GM23338 (cell line): ENCODE data around the gene NT5C. TPM values are rescaled to one million over a fixed set of nuclear protein-coding genes. Genes with fewer than 3 reads are reported as not detected.

Experiments
- ATAC-seq: fragments of 200-7000 bp; cut with Tn5 transposase; 3 replicates; pipeline ENCODE4 v1.9.1; 2020
- DNase-seq: peaks from one replicate; pipeline ENCODE4 v3.0.0-alpha.2; 2015; ENCODE audit warnings: low spot score
- H2AFZ ChIP-seq: fragments of 200-600 bp; sonication (generic); 2 replicates; pipeline ENCODE4 v1.8.0; 2016; ENCODE audit warnings: antibody characterized with exemption, mild to moderate bottlenecking, moderate library complexity
- H3F3A ChIP-seq: fragments of 200-600 bp; sonication (generic); replicated peaks from 2 replicates; pipeline ENCODE4 v1.8.0; 2017; ENCODE audit warnings: antibody characterized with exemption, mixed run types, low read depth
- H3K27ac ChIP-seq: fragments of 200-600 bp; sonication (generic); 2 replicates; pipeline ENCODE4 v1.6.1; 2016; ENCODE audit warnings: low read depth
- H3K27me3 ChIP-seq: fragments of 200-600 bp; sonication (generic); 2 replicates; pipeline ENCODE4 v1.8.0; 2016; ENCODE audit warnings: mild to moderate bottlenecking, mixed run types, moderate library complexity; ENCODE audit not compliant: insufficient read depth
- H3K36me3 ChIP-seq: fragments of 200-600 bp; sonication (generic); 2 replicates; pipeline ENCODE4 v1.8.0; 2016; ENCODE audit warnings: mild to moderate bottlenecking; ENCODE audit not compliant: insufficient read depth
- H3K4me1 ChIP-seq: fragments of 200-600 bp; sonication (generic); 2 replicates; pipeline ENCODE4 v1.8.0; 2016; ENCODE audit warnings: mild to moderate bottlenecking, moderate library complexity; ENCODE audit not compliant: insufficient read depth
- H3K4me2 ChIP-seq: fragments of 200-600 bp; sonication (generic); 2 replicates; pipeline ENCODE4 v1.7.1; 2017; ENCODE audit warnings: mixed run types
- H3K4me3 ChIP-seq: fragments of 200-600 bp; sonication (generic); 2 replicates; pipeline ENCODE4 v1.6.1; 2016; ENCODE audit warnings: mixed run types
- H3K79me2 ChIP-seq: fragments of 200-600 bp; sonication (generic); replicated peaks from 2 replicates; pipeline ENCODE4 v1.8.0; 2017; ENCODE audit warnings: mild to moderate bottlenecking; ENCODE audit not compliant: insufficient read depth
- H3K9me2 ChIP-seq: fragments of 200-600 bp; sonication (generic); 2 replicates; pipeline ENCODE4 v1.8.0; 2017; ENCODE audit not compliant: insufficient read depth
- H4K20me1 ChIP-seq: fragments of 200-600 bp; sonication (generic); replicated peaks from 2 replicates; pipeline ENCODE4 v1.8.0; 2017; ENCODE audit warnings: mild to moderate bottlenecking; ENCODE audit not compliant: insufficient read depth
- H3K27ac Mint-ChIP-seq: 2 replicates; pipeline ENCODE4 v1.8.0; 2020; ENCODE audit warnings: inconsistent platforms, mild to moderate bottlenecking, moderate library complexity, mixed read lengths
- H3K27me3 Mint-ChIP-seq: 3 replicates; pipeline ENCODE4 v1.8.0; 2022; ENCODE audit warnings: low read depth, mild to moderate bottlenecking, moderate library complexity, mixed read lengths, inconsistent platforms; ENCODE audit not compliant: insufficient read depth, poor library complexity
- H3K36me3 Mint-ChIP-seq: 3 replicates; pipeline ENCODE4 v1.8.0; 2021; ENCODE audit warnings: low read depth, mild to moderate bottlenecking, inconsistent platforms, moderate library complexity, mixed read lengths
- H3K4me1 Mint-ChIP-seq: 3 replicates; pipeline ENCODE4 v1.8.0; 2020; ENCODE audit warnings: mild to moderate bottlenecking, inconsistent platforms, mixed read lengths
- H3K4me3 Mint-ChIP-seq: 3 replicates; pipeline ENCODE4 v1.8.0; 2021; ENCODE audit warnings: moderate library complexity, mild to moderate bottlenecking, inconsistent platforms, mixed read lengths
- H3K9me3 Mint-ChIP-seq: 3 replicates; pipeline ENCODE4 v1.8.0; 2020; ENCODE audit warnings: moderate library complexity, mild to moderate bottlenecking, inconsistent platforms, mixed read lengths
- CREB1 ChIP-seq: fragments of 250-450 bp; sonication (Bioruptor Pico); IDR thresholded peaks from 2 replicates; pipeline ENCODE4 v1.5.0; 2020; ENCODE audit warnings: low read depth, mild to moderate bottlenecking, moderate library complexity
- CTCF ChIP-seq, 2 experiments: fragments of 200-600 bp in 1 of 2; sonication (generic) in 1 of 2; conservative IDR thresholded peaks; 2 replicates each; pipeline versions ENCODE4 v1.5.1 to v1.6.1; 2016 to 2017; ENCODE audit warnings: antibody characterized with exemption in 2 of 2, low read depth in 2 of 2, mild to moderate bottlenecking in 2 of 2, moderate library complexity in 1 of 2
- EZH2 ChIP-seq: fragments of 200-600 bp; sonication (generic); IDR thresholded peaks from one replicate; pipeline ENCODE4 v1.8.0; 2017; ENCODE audit warnings: antibody characterized with exemption, mild to moderate bottlenecking, low read depth; ENCODE audit not compliant: unreplicated experiment
- EZH2phosphoT487 ChIP-seq: fragments of 200-600 bp; sonication (generic); IDR thresholded peaks from one replicate; pipeline ENCODE4 v1.8.1; 2018; ENCODE audit warnings: antibody characterized with exemption; ENCODE audit not compliant: unreplicated experiment
- JUNB ChIP-seq: IDR thresholded peaks from one replicate; pipeline ENCODE4 v1.6.1; 2016; ENCODE audit warnings: antibody characterized with exemption; ENCODE audit not compliant: unreplicated experiment
- NANOG ChIP-seq: IDR thresholded peaks from 2 replicates; pipeline ENCODE4 v1.6.1; 2016; ENCODE audit warnings: antibody characterized with exemption, borderline replicate concordance
- STAT1 ChIP-seq: IDR thresholded peaks from one replicate; pipeline ENCODE4 v1.6.1; 2016; ENCODE audit warnings: antibody characterized with exemption; ENCODE audit not compliant: unreplicated experiment
- ZNF114 ChIP-seq: fragments of 250-450 bp; sonication (Bioruptor Pico); IDR thresholded peaks from 2 replicates; pipeline ENCODE4 v1.5.0; 2020; ENCODE audit warnings: mild to moderate bottlenecking, moderate library complexity
- ZNF331 ChIP-seq: fragments of 250-450 bp; sonication (Bioruptor Pico); IDR thresholded peaks from 2 replicates; pipeline ENCODE4 v1.5.0; 2020; ENCODE audit warnings: low read depth, mild to moderate bottlenecking, moderate library complexity
- ZNF462 ChIP-seq: fragments of 250-450 bp; sonication (Bioruptor Pico); IDR thresholded peaks from 2 replicates; pipeline ENCODE4 v1.5.0; 2020; ENCODE audit warnings: mild to moderate bottlenecking, moderate library complexity
- polyA plus RNA-seq: library from polyadenylated mRNA; unstranded; fragments of >200 nt; fragmentation: Nextera tagmentation; extraction: Ambion mirVana; gene quantifications from 2 replicates; pipeline ENCODE4 v1.2.1, GENCODE V29; 2016
- total RNA-seq: library from RNA; depleted of rRNA; stranded (reverse); fragments of >200 nt; shearing (Covaris generic); gene quantifications from 2 replicates; pipeline ENCODE4 v1.2.3, GENCODE V29; 2014
- TF ChIP-seq, protein P1 (sequence below): IDR thresholded peaks from one replicate; pipeline ENCODE4 v1.6.1; 2018; ENCODE audit warnings: antibody characterized with exemption; ENCODE audit not compliant: unreplicated experiment
- TF ChIP-seq, protein P2 (sequence below): IDR thresholded peaks from 2 replicates; pipeline ENCODE4 v1.6.1; 2016; ENCODE audit warnings: antibody characterized with exemption

Gene NT5C
- total and polyA plus RNA-seq, 2 experiments from 2014 or later = 91.7 to 120 TPM

GRCh38 chr17:75096082-75096625 lies 35.4 kb downstream of the NT5C start (continued):
- TF ChIP-seq CREB1 (CRISPR knock-in tag) = no peak
- TF ChIP-seq EZH2phosphoT487 = no peak
- no peak for TF ChIP-seq NANOG
- TF ChIP-seq STAT1 = no peak
- TF ChIP-seq ZNF462 (CRISPR knock-in tag) = no peak

- Histone ChIP-seq H3K4me2 (no peak overlapping the region), H3F3A (0 out of 2 replicates have a peak, but pooled peaks cover 21% of the 10 kb centered on the region), H3K4me3 (no peak overlapping the region), H3K27me3 (no peaks in the 10 kb centered on the region), H3K27ac (no peak overlapping the region), H3K79me2 (peaks cover 11% of the 10 kb centered on the region; the same call in 1 of the 2 replicates), H3K36me3 (no peaks in the 10 kb centered on the region), H3K4me1 (peaks cover 13% of the 10 kb centered on the region), H4K20me1 (no peaks in the 10 kb centered on the region; the same call in 1 of the 2 replicates), H3K9me2 (no peaks in the 10 kb centered on the region), H2AFZ (no peak overlapping the region)
- no peak for ATAC-seq
- DNase-seq = no peak
- Mint-ChIP-seq H3K4me3 (no peak overlapping the region), H3K4me1 (peaks cover 29% of the 10 kb centered on the region), H3K9me3 (no peaks in the 10 kb centered on the region; the same call in 2 of the 3 replicates), H3K27me3 (peaks cover 17% of the 10 kb centered on the region), H3K36me3 (peaks cover 18% of the 10 kb centered on the region), H3K27ac (no peak overlapping the region)
- TF ChIP-seq CREB1 (CRISPR knock-in tag) (no peak), EZH2 (no peak), JUNB (no peak), EZH2phosphoT487 (no peak), ZNF331 (CRISPR knock-in tag) (no peak), ZNF114 (CRISPR knock-in tag) (no peak), NANOG (no peak), CTCF (conservative IDR thresholded peaks at IDR 0.05; ENCODE audit: low read depth in 2 of 2) (no peak)
- TF ChIP-seq, protein P1, sequence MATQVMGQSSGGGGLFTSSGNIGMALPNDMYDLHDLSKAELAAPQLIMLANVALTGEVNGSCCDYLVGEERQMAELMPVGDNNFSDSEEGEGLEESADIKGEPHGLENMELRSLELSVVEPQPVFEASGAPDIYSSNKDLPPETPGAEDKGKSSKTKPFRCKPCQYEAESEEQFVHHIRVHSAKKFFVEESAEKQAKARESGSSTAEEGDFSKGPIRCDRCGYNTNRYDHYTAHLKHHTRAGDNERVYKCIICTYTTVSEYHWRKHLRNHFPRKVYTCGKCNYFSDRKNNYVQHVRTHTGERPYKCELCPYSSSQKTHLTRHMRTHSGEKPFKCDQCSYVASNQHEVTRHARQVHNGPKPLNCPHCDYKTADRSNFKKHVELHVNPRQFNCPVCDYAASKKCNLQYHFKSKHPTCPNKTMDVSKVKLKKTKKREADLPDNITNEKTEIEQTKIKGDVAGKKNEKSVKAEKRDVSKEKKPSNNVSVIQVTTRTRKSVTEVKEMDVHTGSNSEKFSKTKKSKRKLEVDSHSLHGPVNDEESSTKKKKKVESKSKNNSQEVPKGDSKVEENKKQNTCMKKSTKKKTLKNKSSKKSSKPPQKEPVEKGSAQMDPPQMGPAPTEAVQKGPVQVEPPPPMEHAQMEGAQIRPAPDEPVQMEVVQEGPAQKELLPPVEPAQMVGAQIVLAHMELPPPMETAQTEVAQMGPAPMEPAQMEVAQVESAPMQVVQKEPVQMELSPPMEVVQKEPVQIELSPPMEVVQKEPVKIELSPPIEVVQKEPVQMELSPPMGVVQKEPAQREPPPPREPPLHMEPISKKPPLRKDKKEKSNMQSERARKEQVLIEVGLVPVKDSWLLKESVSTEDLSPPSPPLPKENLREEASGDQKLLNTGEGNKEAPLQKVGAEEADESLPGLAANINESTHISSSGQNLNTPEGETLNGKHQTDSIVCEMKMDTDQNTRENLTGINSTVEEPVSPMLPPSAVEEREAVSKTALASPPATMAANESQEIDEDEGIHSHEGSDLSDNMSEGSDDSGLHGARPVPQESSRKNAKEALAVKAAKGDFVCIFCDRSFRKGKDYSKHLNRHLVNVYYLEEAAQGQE = no peak
- TF ChIP-seq, protein P2, sequence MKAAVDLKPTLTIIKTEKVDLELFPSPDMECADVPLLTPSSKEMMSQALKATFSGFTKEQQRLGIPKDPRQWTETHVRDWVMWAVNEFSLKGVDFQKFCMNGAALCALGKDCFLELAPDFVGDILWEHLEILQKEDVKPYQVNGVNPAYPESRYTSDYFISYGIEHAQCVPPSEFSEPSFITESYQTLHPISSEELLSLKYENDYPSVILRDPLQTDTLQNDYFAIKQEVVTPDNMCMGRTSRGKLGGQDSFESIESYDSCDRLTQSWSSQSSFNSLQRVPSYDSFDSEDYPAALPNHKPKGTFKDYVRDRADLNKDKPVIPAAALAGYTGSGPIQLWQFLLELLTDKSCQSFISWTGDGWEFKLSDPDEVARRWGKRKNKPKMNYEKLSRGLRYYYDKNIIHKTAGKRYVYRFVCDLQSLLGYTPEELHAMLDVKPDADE = no peak
These were observed 36.6 kb downstream of the NT5C start for GRCh38 chr17:75094871-75095399.
